Glomerular endothelial cell (primary cell): Measurements from ENCODE around the gene COL6A3. TPM values are rescaled to one million over a fixed set of nuclear protein-coding genes. Genes with fewer than 3 reads are reported as not detected.
"Not testable (repeated sequence)": the region's sequence is repeated elsewhere in the genome, so short reads cannot be mapped to it uniquely, and the experiment has no call there.

Experiments
- DNase-seq: peaks from one replicate; pipeline ENCODE4 v3.0.0-alpha.2; 2011; ENCODE audit warnings: low read depth, low spot score; ENCODE audit errors: extremely low read depth
- total RNA-seq: library from RNA; depleted of rRNA; stranded (reverse); fragments of >200 nt; gene quantifications from 2 replicates; pipeline ENCODE4 v1.2.3, GENCODE V29; 2015

The COL6A3 gene
- total RNA-seq, 1 donor from 2014 or later = 244 TPM

DNA sequence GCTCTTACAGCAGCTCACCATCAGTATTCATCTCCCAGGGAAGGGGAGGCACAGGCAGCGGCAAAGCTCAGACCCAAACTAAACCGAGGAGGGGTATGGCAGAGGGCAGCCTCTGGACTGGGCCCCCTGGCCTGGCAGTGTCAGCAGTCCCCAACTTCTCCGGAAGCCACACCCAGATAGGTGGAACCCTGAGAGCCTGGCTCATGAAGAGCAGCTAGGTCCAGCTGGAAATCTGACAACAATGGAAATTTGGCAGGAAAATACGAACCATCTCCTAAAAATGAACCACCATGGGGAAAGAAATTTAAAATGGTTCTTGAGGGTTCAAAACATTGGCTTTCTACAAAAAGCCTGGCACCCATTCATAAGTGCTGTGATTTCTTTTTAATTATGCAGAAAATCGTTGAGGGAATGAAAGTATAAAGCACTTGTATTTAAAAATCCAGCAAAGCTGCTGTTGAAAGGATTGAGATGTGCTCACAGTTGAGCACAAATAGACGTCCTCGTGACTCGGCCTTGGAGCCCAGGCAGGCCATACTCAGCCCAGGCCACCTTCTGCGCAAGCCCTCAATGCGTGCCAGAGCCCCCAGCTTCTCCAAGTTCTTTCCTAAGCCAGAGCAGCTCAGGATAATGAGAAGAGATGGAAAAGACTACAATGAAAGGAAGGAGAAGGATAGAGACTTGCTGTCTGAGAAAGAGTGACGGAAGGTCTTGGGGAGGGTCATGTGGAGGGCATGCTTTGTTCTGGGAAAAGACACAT, 93.0 kb downstream of the COL6A3 start:
- DNase-seq = no peak

DNA sequence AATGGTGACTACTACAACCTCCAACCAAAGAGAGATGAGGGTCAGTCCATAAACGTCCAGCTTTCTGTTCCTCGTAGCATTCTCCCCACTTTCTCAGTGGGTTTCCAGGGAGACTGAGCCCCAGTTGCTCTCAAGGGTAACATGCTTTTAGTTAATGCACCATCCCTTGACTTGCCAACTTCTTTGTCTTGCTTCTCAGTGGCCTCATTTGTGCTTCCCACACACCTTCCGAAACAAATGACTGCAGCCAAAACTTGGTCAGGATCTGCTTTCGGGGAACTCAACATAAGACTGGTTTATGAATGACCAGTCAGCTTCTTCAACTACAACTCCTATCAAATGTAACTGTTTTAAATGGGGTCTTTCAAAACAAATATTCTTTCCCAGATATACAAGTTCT, 94.1 kb downstream of the COL6A3 start:
- DNase-seq = no peak

- DNase-seq = no peak
Observed at GRCh38 chr2:237319086-237319820, 94.7 kb downstream of the COL6A3 start.

GRCh38 chr2:237316339-237316738, 97.6 kb downstream of the COL6A3 start:
- DNase-seq = no peak

DNA sequence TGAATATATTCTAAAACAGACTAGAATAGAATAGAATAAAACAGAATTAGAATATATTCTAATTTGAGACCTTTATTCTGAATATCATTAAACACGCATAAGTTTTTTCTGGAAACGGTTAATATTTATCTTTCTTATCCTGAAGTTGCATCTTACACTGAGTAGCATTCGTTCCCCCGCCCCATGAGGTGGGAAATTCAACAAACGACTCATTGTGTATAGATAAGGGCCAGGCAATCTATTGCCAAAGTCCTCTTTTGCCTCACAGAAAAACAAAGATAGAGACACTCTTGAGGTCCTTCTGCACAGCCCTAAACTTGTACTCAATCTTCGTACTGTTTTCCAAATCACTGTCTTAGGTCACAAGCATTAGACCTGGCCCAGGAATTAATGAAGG, 98.1 kb downstream of the COL6A3 start:
- no peak for DNase-seq

DNA sequence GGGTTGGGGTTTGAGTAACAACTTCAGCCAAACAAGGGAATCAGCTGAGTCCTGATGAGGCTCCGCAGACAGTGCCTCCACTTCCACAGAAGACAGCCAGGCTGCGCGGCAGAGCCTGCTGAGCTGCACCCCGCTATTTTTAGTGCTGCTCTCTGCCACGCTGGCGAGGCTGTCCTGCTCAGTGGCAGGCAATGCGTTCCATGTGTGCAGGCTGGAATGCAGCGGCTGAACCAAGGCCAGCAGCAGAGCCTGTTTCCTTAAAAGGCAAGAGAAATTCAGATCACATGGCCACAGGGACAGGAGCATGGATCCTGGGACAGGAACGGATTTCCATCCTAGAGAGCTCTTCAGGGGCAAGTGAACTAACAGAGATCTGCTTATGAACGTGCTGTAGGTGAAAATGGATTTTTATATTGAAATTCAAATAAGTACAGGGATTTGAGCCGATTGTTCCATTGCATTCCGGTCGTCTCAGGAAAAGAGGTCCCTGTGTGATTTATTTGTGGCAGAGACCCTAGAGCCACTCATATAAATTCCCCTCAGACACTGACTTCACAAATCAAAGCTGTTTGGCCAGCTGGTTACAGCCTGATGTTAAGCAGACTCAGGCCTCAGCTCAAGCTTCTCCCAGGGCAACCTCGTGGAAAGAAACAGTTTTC, 98.7 kb downstream of the COL6A3 start:
- DNase-seq = no peak

DNA sequence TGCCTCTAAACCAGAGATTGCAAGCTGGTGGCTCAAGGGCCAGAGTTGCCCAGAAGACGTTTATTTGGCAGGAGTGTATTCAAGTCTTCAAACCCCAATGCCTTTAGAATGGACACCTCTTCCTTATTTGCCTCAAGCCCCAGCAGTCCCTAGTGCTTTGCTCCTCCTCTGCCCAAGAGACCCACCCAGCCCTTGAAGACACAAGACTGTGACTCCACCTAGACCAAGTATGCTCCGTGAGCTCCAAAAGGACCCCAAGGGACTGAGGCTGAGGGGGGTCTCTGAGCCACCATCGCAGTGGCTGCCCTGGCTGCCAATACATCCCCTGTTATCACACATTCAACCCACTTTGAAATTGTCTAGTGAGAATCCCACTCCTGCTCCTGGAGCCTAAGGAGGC, 99.3 kb downstream of the COL6A3 start:
- DNase-seq = no peak

- DNase-seq = no peak
Observed at GRCh38 chr2:237314198-237314597, 99.8 kb downstream of the COL6A3 start.

DNA sequence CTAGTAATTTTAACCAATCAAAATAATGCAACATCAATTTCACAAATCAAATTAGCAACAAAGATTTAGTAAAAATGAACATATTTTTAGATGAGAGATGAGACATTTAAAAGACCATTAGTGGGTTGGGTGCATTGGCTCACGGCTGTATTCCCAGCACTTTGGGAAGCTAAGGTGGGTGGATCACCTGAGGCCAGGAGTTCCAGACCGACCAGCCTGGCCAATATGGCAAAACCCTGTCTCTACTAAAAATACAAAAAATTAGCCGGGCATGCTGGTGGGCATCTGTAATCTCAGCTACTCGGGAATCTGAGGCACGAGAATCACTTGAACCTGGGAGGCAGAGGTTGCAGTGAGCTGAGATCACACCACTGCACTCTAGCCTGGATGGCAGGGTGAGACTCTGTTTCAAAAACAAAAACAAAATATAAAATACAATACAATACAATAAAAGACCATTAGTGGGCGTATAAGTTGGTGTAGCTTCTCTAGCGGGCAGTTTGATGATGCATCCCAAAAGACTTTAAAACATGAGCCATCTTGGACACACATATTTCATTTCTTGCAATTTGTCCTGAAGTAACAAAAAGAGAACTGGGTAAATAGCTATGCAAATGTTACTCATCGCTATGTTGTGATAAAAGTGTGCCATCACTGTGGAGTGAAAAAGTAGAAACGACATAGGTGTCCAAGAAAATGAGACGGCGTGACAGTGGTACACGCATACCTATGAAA, 101.8 kb downstream of the COL6A3 start:
- DNase-seq = no peak

DNA sequence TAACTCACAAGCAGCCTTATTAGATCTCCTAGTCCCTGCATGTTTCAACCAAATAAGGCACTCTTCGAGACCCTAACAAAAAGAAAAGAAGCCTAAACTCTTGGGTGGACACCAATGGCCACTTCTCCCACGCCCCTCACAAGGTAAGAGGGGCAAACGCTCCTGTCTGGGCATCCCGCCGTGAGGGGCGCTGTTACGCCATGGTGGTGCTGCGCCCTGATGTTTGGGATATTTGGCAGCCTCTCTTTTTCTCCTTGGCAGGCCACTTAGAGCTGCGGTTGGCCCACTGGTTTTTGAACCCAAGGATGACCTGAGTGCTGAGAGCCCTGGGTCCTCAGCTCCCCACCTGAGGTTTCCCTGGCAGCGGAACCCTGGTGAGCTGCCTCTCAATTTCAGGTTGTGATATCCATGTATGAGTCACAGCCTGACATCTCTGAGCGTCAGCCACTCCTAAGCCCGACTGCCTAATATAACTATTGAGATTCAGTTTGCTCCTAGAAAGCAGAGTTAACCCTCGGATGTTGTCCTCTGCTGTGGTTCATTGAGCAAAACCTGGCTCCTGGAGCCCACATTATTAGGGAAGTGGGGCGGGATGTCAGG, 103.3 kb downstream of the COL6A3 start:
- DNase-seq = no peak

DNA sequence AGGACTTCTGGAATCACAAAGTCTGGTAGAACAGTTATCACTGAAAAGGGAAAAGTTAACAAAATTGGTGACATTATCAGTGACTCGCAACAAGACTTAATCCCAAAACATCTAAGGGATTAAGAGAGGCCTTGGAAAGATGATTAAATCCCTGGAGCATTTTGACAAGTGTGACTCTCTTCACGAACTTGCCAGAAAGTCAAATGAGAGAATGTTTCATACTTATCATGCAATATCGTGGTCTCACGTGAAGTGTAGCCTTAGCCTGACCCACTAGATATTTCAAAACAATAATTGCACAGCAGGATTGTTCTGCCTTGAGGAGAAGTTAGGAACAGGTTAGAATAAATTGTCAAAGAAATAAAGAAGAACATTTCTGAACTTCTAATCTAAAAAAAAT, 104.5 kb downstream of the COL6A3 start:
- no peak for DNase-seq

GRCh38 chr2:237309011-237309410, 105.0 kb downstream of the COL6A3 start:
- DNase-seq = no peak

- DNase-seq = no peak
Observed at GRCh38 chr2:237307474-237307873, 106.5 kb downstream of the COL6A3 start.

- DNase-seq = no peak
Observed at GRCh38 chr2:237306787-237307170, 107.2 kb downstream of the COL6A3 start.

DNA sequence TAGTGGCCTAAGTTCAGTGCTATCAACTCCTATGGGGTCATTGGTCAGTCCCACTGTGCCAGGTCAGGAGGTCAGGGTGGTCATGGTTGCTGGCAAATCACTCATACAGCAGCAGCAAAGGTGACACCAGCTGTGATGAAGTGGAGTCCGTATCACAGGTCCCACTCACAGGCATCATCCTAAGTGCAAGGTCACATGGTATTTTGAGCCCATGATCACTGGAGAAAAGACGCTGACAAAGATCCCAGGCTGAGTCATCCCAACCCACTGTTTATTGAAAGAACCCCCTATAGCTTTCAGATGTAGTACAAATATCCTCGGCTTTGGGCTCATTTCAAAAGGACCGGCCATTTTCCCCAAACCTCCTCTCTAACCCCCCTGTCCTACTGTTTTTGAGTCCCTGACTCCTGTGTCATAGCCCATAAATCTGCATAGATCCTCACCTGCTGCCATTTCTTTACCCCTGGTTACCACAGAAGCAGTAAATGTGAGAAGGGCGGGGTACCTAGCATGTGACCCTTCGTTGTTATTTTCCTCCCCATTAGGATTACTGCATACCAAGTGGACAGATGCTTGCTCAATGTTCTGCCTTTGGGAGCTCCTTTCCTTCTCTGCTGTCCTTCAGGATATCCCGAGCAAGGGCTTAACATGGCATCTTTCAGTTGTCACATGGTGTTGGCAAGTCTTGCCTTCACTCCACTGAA, 107.7 kb downstream of the COL6A3 start:
- DNase-seq = no peak

GRCh38 chr2:237305579-237305978, 108.4 kb downstream of the COL6A3 start:
- DNase-seq = no peak

GRCh38 chr2:237304763-237305514, 109.0 kb downstream of the COL6A3 start:
- no peak for DNase-seq

- DNase-seq = not testable (repeated sequence)
Observed at GRCh38 chr2:237303244-237303643, 110.7 kb downstream of the COL6A3 start.

GRCh38 chr2:237301595-237301994, 112.4 kb downstream of the COL6A3 start:
- DNase-seq = no peak
